Muscle layer of duodenum (tissue), 2 donors: Measurements from ENCODE around the gene KCNF1.

Source experiments
- H3K27ac ChIP-seq: one replicate; pipeline ENCODE4 v1.7.0; 2013; ENCODE audit warnings: mild to moderate bottlenecking, low read length
- H3K27me3 ChIP-seq: one replicate; pipeline ENCODE4 v1.7.0; 2013; ENCODE audit warnings: low read depth, mild to moderate bottlenecking, control low read depth, low read length
- H3K36me3 ChIP-seq, 2 donors: one replicate each; pipeline ENCODE4 v1.7.0; 2013; ENCODE audit warnings: low read length in 2 of 2, control low read depth in 1 of 2, mild to moderate bottlenecking in 1 of 2; ENCODE audit not compliant: insufficient read depth in 2 of 2, control insufficient read depth in 1 of 2
- H3K4me1 ChIP-seq, 2 donors: one replicate each; pipeline ENCODE4 v1.7.0; 2013; ENCODE audit warnings: low read length in 2 of 2, mild to moderate bottlenecking in 2 of 2, control low read depth in 1 of 2, moderate library complexity in 1 of 2; ENCODE audit not compliant: insufficient read depth in 2 of 2, control insufficient read depth in 1 of 2
- H3K4me3 ChIP-seq, 2 donors: one replicate each; pipeline ENCODE4 v1.7.0; 2013; ENCODE audit warnings: low read length in 2 of 2, low read depth in 1 of 2, mild to moderate bottlenecking in 1 of 2
- H3K9me3 ChIP-seq, 2 donors: one replicate each; pipeline ENCODE4 v1.7.0; 2013; ENCODE audit warnings: low read length in 2 of 2, control low read depth in 1 of 2, mild to moderate bottlenecking in 1 of 2; ENCODE audit not compliant: control insufficient read depth in 1 of 2
- donor health status: healthy.

The KCNF1 gene, protein sequence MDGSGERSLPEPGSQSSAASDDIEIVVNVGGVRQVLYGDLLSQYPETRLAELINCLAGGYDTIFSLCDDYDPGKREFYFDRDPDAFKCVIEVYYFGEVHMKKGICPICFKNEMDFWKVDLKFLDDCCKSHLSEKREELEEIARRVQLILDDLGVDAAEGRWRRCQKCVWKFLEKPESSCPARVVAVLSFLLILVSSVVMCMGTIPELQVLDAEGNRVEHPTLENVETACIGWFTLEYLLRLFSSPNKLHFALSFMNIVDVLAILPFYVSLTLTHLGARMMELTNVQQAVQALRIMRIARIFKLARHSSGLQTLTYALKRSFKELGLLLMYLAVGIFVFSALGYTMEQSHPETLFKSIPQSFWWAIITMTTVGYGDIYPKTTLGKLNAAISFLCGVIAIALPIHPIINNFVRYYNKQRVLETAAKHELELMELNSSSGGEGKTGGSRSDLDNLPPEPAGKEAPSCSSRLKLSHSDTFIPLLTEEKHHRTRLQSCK

DNA sequence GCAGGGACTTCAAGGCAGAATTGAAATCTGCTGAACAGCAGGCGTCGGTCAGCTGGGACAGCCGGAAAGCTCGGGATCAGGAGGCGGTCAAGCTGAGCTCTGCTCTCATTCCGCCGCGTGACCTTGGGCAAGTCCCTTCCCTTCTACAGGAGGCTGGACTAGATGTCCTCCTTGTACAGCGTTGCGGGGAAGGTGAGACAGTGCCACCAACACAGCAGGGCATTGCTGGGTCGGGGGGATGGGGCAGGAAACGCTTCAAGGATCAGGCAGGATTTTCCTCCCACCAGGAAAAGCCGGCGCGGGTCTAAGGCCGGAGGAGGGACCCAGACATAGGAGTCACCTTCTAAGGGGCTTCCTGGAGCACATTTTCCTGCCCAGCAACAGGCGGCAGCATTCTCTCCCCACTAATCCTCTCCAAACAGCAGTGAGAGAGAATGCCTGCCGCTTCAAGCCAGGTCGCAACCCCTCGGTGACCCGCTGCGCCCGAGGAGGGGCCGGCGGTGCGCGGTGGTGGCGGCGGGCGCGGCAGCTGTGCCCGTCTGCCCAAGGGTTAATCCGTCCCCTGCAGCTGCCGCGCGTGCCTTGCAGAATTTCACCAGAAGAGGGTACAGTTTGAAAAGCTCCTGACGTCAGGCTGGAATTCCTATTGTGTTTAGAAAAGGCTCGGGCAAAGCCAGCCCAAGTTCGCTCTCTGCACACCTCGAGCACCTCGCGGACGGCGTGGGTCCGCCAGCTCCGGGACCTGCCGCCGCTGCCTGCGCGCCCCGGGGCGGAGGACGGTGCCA, at the start of gene KCNF1:
Gene KCNF1, plus strand, starts transcription at position 644 of the 785 bp plus-strand sequence. CDS start 493 bp downstream, outside the sequence.
- H3K4me3 ChIP-seq = peak within 1 kb of the TSS; percentile 39 to 64
- no peaks in the 10 kb centered on the region for H3K9me3 ChIP-seq
- peaks cover 0 to 6% of the 10 kb centered on the region in 2 donors for H3K4me1 ChIP-seq
- no peaks in the 10 kb centered on the region for H3K36me3 ChIP-seq
- peaks cover 20% of the 10 kb centered on the region for H3K27me3 ChIP-seq
- H3K27ac ChIP-seq = no peak within 1 kb of the TSS

DNA sequence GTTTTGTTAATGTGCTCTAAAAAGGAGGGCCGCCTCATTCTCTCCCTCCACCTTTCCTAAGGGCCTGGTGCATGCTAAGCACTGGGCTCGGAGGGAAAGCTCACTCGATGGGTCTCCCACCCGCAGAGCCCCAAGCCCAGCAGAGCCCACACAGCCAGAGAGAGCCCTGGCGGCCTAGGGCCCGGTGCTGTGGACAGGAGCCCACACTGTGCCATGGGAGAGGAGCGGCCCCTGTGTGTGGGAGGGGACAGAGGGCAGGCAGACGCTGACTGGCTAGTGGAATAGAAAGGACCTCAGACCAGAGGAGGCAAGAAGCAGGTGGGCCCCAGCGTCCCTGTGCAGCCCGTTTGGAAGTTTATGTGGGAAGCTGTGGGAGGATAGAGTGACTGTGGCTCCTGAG, 49.4 kb upstream of the KCNF1 start:
- Histone ChIP-seq H3K27me3 (no peaks in the 10 kb centered on the region), H3K27ac (no peak overlapping the region), H3K36me3 (no peaks in the 10 kb centered on the region), H3K4me1 (peaks cover 0 to under 1% of the 10 kb centered on the region in 2 donors), H3K9me3 (no peaks in the 10 kb centered on the region), H3K4me3 (no peak overlapping the region)

DNA sequence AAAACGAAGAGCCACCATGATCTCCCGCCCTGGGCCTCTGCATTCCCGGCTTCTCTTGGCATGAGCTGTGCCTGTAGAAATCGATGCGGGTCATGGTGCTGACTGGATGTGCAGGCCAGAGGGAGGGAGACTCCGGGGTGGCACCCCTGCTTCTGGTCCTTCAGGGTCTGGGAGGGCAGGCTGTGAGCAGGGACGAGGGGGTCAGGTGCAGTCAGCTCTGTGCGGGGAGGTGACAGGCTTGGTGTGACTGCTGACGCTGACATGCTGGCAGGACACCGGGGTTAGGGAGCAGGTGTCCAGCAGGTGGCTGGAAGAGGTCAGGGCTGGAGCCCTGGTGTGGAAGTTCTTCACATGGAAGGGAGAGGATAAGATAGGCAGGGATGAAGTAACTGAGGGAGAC, 48.7 kb upstream of the KCNF1 start:
- Histone ChIP-seq H3K4me1 (peaks cover 0 to 5% of the 10 kb centered on the region in 2 donors), H3K36me3 (no peaks in the 10 kb centered on the region), H3K4me3 (no peak overlapping the region), H3K9me3 (no peaks in the 10 kb centered on the region), H3K27ac (no peak overlapping the region), H3K27me3 (no peaks in the 10 kb centered on the region)

DNA sequence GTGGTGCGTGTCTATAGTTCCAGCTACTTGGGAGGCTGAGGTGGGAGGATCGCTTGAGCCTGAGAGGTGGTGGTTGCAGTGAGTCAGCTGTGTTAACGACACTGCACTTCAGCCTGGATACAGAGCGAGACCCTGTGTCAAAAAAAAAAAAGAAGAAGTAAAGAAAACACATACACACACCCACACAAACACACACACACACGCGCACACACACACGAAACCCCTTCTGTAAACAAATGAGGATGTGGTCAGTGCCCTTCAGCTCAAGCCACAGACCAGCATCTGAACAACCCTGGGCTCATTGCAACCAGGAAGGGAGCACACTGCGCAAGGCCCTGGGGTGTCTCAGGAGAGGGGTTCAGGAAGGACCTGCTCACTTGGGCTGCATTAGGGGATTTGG, 47.9 kb upstream of the KCNF1 start:
- H3K27ac ChIP-seq = peak overlapping the region; percentile 42

GRCh38 chr2:10864251-10864650, 47.5 kb upstream of the KCNF1 start:
- Histone ChIP-seq H3K36me3 (no peaks in the 10 kb centered on the region), H3K9me3 (no peaks in the 10 kb centered on the region), H3K27ac (peak overlapping the region; percentile 42), H3K4me3 (peak overlapping the region in 1 of 2 donors; percentile 8), H3K27me3 (no peaks in the 10 kb centered on the region), H3K4me1 (peaks cover 0 to 5% of the 10 kb centered on the region in 2 donors)

More for the DNA sequence above, 47.9 kb upstream of the KCNF1 start:
- Histone ChIP-seq H3K4me1 (peaks cover 0 to 5% of the 10 kb centered on the region in 2 donors), H3K9me3 (no peaks in the 10 kb centered on the region), H3K36me3 (no peaks in the 10 kb centered on the region), H3K27me3 (no peaks in the 10 kb centered on the region), H3K4me3 (no peak overlapping the region)

GRCh38 chr2:10864861-10865636, 46.7 kb upstream of the KCNF1 start:
- Histone ChIP-seq H3K4me3 (no peak overlapping the region), H3K27me3 (no peaks in the 10 kb centered on the region), H3K27ac (no peak overlapping the region), H3K36me3 (no peaks in the 10 kb centered on the region), H3K4me1 (peaks cover 0 to 5% of the 10 kb centered on the region in 2 donors), H3K9me3 (no peaks in the 10 kb centered on the region)

GRCh38 chr2:10865841-10866240, 45.9 kb upstream of the KCNF1 start:
- Histone ChIP-seq H3K27ac (no peak overlapping the region), H3K4me3 (no peak overlapping the region), H3K36me3 (no peaks in the 10 kb centered on the region), H3K4me1 (peaks cover 0 to 5% of the 10 kb centered on the region in 2 donors), H3K9me3 (no peaks in the 10 kb centered on the region), H3K27me3 (no peaks in the 10 kb centered on the region)

DNA sequence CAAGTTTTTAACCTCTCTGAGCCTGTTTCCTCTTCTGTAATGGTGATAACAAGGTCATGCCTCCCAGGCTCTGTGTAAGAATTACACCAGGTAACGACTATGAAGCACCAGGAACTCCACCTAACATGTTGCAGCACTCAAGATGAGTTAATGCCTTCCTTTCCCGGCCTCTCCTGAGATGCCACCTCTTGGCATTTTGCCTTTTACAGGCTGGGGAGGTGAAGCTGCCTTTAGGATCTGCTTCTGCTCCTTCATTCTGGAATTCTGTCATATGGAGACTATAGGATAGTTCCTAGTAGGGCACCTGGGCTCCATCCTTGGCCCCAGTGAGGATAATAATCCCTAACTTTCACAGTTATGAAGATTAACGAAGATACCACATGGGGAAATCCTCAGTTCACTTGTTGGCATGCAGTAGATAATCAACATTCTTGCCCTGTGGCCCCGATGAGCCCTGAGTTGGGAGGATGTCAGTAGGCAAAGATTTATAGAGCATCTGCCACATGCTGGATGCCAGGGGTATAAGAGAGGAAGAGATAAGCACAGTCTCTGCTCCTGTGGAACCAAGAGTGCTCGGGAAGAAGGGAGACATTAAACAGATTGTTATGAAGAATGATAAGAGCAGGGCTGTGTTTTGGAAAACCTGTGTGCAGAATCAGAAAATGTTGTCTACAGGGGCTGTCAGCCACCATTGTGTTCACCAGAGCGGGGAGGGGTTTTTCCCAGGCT, 43.9 kb upstream of the KCNF1 start:
- Histone ChIP-seq H3K4me1 (peaks cover 0 to 5% of the 10 kb centered on the region in 2 donors), H3K27ac (peak overlapping the region; percentile 82)

DNA sequence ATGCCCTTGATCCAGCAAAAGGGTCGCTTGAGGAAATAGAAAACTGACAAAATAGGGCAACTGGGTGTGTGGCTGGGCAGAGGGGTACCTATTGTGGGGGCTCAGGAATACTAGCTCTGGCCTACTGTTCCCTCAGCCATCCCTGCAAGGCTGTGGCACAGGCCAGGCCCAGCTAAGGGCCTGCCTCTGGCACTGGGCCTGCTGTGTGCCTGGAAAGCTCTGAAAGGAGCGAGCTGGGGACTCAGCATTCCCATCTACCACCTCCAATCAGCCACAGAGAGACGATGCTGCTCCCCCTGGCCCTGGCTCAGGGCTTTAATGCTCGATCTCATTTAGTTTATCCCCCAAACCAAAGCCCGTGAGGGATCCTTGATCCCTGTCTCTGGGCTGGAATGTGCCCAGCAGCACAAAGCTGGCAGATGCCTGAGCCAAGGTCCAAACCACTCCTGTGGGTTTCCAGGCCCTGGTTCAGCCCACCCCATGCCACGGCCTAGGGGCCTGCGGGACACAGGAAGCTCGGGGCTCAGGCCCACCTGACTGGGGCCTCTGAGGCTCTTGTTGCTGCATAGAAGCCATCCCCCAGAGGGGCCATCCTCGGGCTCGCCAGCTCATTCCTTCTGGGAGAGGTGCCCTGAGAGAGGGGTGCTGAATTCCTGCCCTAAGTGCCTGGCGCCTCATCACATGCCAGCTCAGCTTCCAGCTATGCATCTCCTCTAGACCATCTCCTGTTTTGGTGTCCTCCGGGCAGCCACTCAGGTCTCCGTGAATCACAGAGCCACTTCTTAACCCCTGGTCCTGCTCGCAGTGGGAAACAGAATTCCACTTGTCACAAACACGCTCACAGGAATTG, 43.0 kb upstream of the KCNF1 start:
- H3K9me3 ChIP-seq = no peaks in the 10 kb centered on the region
- H3K36me3 ChIP-seq = no peaks in the 10 kb centered on the region
- no peak overlapping the region for H3K4me3 ChIP-seq
- H3K27ac ChIP-seq = peak overlapping the region; percentile 82
- H3K27me3 ChIP-seq = no peaks in the 10 kb centered on the region
- H3K4me1 ChIP-seq = peaks cover 0 to 5% of the 10 kb centered on the region in 2 donors

More for the DNA sequence above, 43.9 kb upstream of the KCNF1 start:
- Histone ChIP-seq H3K36me3 (no peaks in the 10 kb centered on the region), H3K27me3 (no peaks in the 10 kb centered on the region), H3K4me3 (no peak overlapping the region), H3K9me3 (no peaks in the 10 kb centered on the region)

- H3K9me3 ChIP-seq = no peaks in the 10 kb centered on the region
- no peak overlapping the region for H3K4me3 ChIP-seq
- H3K27ac ChIP-seq = no peak overlapping the region
- no peaks in the 10 kb centered on the region for H3K27me3 ChIP-seq
- peaks cover 0 to 5% of the 10 kb centered on the region in 2 donors for H3K4me1 ChIP-seq
- no peaks in the 10 kb centered on the region for H3K36me3 ChIP-seq
These were observed 39.8 kb upstream of the KCNF1 start for GRCh38 chr2:10871978-10872377.
